GM19099 (cell line): Measurements from ENCODE around the gene SLC6A17.

Experiments
- POLR2A ChIP-seq: IDR thresholded peaks from 3 replicates; pipeline ENCODE4 v1.6.1; 2011; ENCODE audit warnings: low read depth; ENCODE audit not compliant: insufficient read length; ENCODE audit errors: extremely low read depth

Gene SLC6A17

GRCh38 chr1:110200190-110200589 lies 49.9 kb downstream of the SLC6A17 start:
- no peak for TF ChIP-seq POLR2A

- no peak for TF ChIP-seq POLR2A
These were observed 50.4 kb downstream of the SLC6A17 start for GRCh38 chr1:110200666-110201065.

- TF ChIP-seq POLR2A = no peak
These were observed 51.0 kb downstream of the SLC6A17 start for GRCh38 chr1:110201157-110201825.

- TF ChIP-seq POLR2A = no peak
These were observed 52.8 kb downstream of the SLC6A17 start for GRCh38 chr1:110203021-110203661.

GRCh38 chr1:110205156-110205555 lies 54.9 kb downstream of the SLC6A17 start:
- TF ChIP-seq POLR2A = no peak

- TF ChIP-seq POLR2A = no peak
These were observed 55.4 kb downstream of the SLC6A17 start for GRCh38 chr1:110205591-110206155.

GRCh38 chr1:110206261-110206920 lies 56.1 kb downstream of the SLC6A17 start:
- TF ChIP-seq POLR2A = no peak

- TF ChIP-seq POLR2A = no peak
These were observed 57.5 kb downstream of the SLC6A17 start for GRCh38 chr1:110207831-110208230.

- no peak for TF ChIP-seq POLR2A
These were observed 58.8 kb downstream of the SLC6A17 start for GRCh38 chr1:110208916-110209645.

- no peak for TF ChIP-seq POLR2A
These were observed 59.7 kb downstream of the SLC6A17 start, which contains the start of gene KCNC4 for GRCh38 chr1:110209715-110210603. TSS of gene KCNC4 (plus strand) at chr1:110210314. CDS start at chr1:110211500, 1,186 bp downstream.

- TF ChIP-seq POLR2A = no peak
These were observed 60.6 kb downstream of the SLC6A17 start for GRCh38 chr1:110210604-110211495.

- no peak for TF ChIP-seq POLR2A
These were observed 61.3 kb downstream of the SLC6A17 start for GRCh38 chr1:110211496-110212168.
